Activated naive CD4-positive, alpha-beta T cell treated with anti-CD3 and anti-CD28 coated beads for 36 hours (primary cell): Measurements from ENCODE around the gene RAB39B. TPM values are rescaled to one million over a fixed set of nuclear protein-coding genes. Genes with fewer than 3 reads are reported as not detected.
"Not testable (repeated sequence)": the region's sequence is repeated elsewhere in the genome, so short reads cannot be mapped to it uniquely, and the experiment has no call there.

Experiments
- CTCF ChIA-PET: fragments of 350-600 bp; sonication (Branson Sonifier 250); formaldehyde crosslinking; loops from one replicate; lab custom pipeline; 2021; ENCODE audit warnings: antibody characterized with exemption; lab: Charles Lee
- DNase-seq: peaks from one replicate; pipeline ENCODE4 v3.0.0-alpha.2; 2020
- H3K27ac Mint-ChIP-seq: one replicate; pipeline ENCODE4 v1.8.0; 2021; ENCODE audit warnings: mild to moderate bottlenecking, mixed read lengths
- H3K27me3 Mint-ChIP-seq: one replicate; pipeline ENCODE4 v1.8.0; 2021; ENCODE audit warnings: low read depth, mixed read lengths
- H3K36me3 Mint-ChIP-seq: one replicate; pipeline ENCODE4 v1.8.0; 2021; ENCODE audit warnings: low read depth, mixed read lengths
- H3K4me1 Mint-ChIP-seq: one replicate; pipeline ENCODE4 v1.8.0; 2021; ENCODE audit warnings: low read depth, mixed read lengths
- H3K4me3 Mint-ChIP-seq: one replicate; pipeline ENCODE4 v1.8.0; 2021; ENCODE audit warnings: mild to moderate bottlenecking, moderate library complexity, mixed read lengths
- H3K9me3 Mint-ChIP-seq: one replicate; pipeline ENCODE4 v1.8.0; 2021; ENCODE audit warnings: mixed read lengths
- intact Hi-C: fragments of 100-400 bp; cut with micrococcal nuclease; formaldehyde crosslinking; loops from one replicate; pipeline ENCODE4 v1.15.1; 2023
- total RNA-seq, 2 experiments: library from RNA; stranded (reverse); gene quantifications; one replicate each; pipeline ENCODE4 v1.2.3, GENCODE V29; 2021

The RAB39B gene
- 10 to 100 TPM; 11.6 to 13.0 TPM for total RNA-seq

- intact Hi-C loops = loop anchor here (1.0 to 10.0 kb wide), 6 partner anchors 15 to 618 kb away; partner anchors contain the start of genes MPP1, SPRY3, TMLHE and VAMP7
- H3K4me1 Mint-ChIP-seq = peaks cover 19% of the 10 kb centered on the region
- H3K27ac Mint-ChIP-seq = peak within 1 kb of the TSS; percentile 93
- H3K9me3 Mint-ChIP-seq = no peaks in the 10 kb centered on the region
- peaks cover 4% of the 10 kb centered on the region for H3K36me3 Mint-ChIP-seq
- no peaks in the 10 kb centered on the region for H3K27me3 Mint-ChIP-seq
- CTCF ChIA-PET = no interaction called here
- H3K4me3 Mint-ChIP-seq = peak within 1 kb of the TSS; percentile 86
- DNase-seq = peak; percentile 86
Observed at GRCh38 chrX:155263854-155264628, at the start of gene RAB39B. RAB39B (minus strand) TSS chrX:155264491; CDS start chrX:155264288, 203 bp downstream.

- no peaks in the 10 kb centered on the region for H3K9me3 Mint-ChIP-seq
- intact Hi-C loops = no loop called here
- no peak overlapping the region for H3K4me3 Mint-ChIP-seq
- CTCF ChIA-PET = no interaction called here
- H3K27me3 Mint-ChIP-seq = no peaks in the 10 kb centered on the region
- H3K4me1 Mint-ChIP-seq = no peaks in the 10 kb centered on the region
- no peak for DNase-seq
- no peaks in the 10 kb centered on the region for H3K36me3 Mint-ChIP-seq
- H3K27ac Mint-ChIP-seq = no peak overlapping the region
Observed at GRCh38 chrX:155313766-155314165, 49.5 kb upstream of the RAB39B start.

- no peaks in the 10 kb centered on the region for H3K4me1 Mint-ChIP-seq
- CTCF ChIA-PET = no interaction called here
- no peak overlapping the region for H3K27ac Mint-ChIP-seq
- H3K36me3 Mint-ChIP-seq = no peaks in the 10 kb centered on the region
- no peak overlapping the region for H3K4me3 Mint-ChIP-seq
- H3K27me3 Mint-ChIP-seq = no peaks in the 10 kb centered on the region
- intact Hi-C loops = no loop called here
- no peaks in the 10 kb centered on the region for H3K9me3 Mint-ChIP-seq
- DNase-seq = no peak
Observed at GRCh38 chrX:155293771-155294170, 29.5 kb upstream of the RAB39B start.

- CTCF ChIA-PET = no interaction called here
- Mint-ChIP-seq H3K36me3 (no peaks in the 10 kb centered on the region), H3K4me3 (no peak overlapping the region), H3K9me3 (no peaks in the 10 kb centered on the region), H3K4me1 (peaks cover 8% of the 10 kb centered on the region), H3K27me3 (no peaks in the 10 kb centered on the region), H3K27ac (peak overlapping the region; percentile 63)
- no peak for DNase-seq
- intact Hi-C loops = loop anchor here (1.0 kb wide), 1 partner anchor 16 kb away; the partner anchor contains the start of gene RAB39B
Observed at GRCh38 chrX:155279873-155280272, 15.6 kb upstream of the RAB39B start.

- H3K27me3 Mint-ChIP-seq = no peaks in the 10 kb centered on the region
- no peak overlapping the region for H3K27ac Mint-ChIP-seq
- no peak overlapping the region for H3K4me3 Mint-ChIP-seq
- peaks cover 4% of the 10 kb centered on the region for H3K4me1 Mint-ChIP-seq
- CTCF ChIA-PET = no interaction called here
- H3K9me3 Mint-ChIP-seq = peaks cover 6% of the 10 kb centered on the region
- H3K36me3 Mint-ChIP-seq = peaks cover 2% of the 10 kb centered on the region
- intact Hi-C loops = no loop called here
- DNase-seq = no peak
Observed at GRCh38 chrX:155270969-155271368, 6.7 kb upstream of the RAB39B start.

- intact Hi-C loops = loop anchor here (10.0 kb wide), 3 partner anchors 347 to 497 kb away; partner anchors contain the start of genes MPP1, SPRY3 and TMLHE
- CTCF ChIA-PET = not testable (repeated sequence)
Observed at GRCh38 chrX:155267995-155268394, 3.7 kb upstream of the RAB39B start.

GRCh38 chrX:155266439-155266838 lies 2.1 kb upstream of the RAB39B start:
- H3K9me3 Mint-ChIP-seq = peaks cover 5% of the 10 kb centered on the region
- no peak for DNase-seq
- no peak overlapping the region for H3K27ac Mint-ChIP-seq
- H3K4me3 Mint-ChIP-seq = no peak overlapping the region
- H3K4me1 Mint-ChIP-seq = peaks cover 11% of the 10 kb centered on the region
- no peaks in the 10 kb centered on the region for H3K27me3 Mint-ChIP-seq
- H3K36me3 Mint-ChIP-seq = peaks cover 1% of the 10 kb centered on the region
- CTCF ChIA-PET = no interaction called here
- intact Hi-C loops = loop anchor here (10.0 kb wide), 3 partner anchors 348 to 498 kb away; partner anchors contain the start of genes MPP1, SPRY3 and TMLHE

More at GRCh38 chrX:155267995-155268394, 3.7 kb upstream of the RAB39B start:
- not testable (repeated sequence) for H3K27ac Mint-ChIP-seq, H3K27me3 Mint-ChIP-seq, H3K4me3 Mint-ChIP-seq, H3K9me3 Mint-ChIP-seq, H3K36me3 Mint-ChIP-seq, H3K4me1 Mint-ChIP-seq, DNase-seq

- Mint-ChIP-seq H3K27ac (peak overlapping the region; percentile 93), H3K4me3 (peak overlapping the region; percentile 86), H3K4me1 (peaks cover 17% of the 10 kb centered on the region), H3K36me3 (peaks cover 4% of the 10 kb centered on the region), H3K9me3 (no peaks in the 10 kb centered on the region), H3K27me3 (no peaks in the 10 kb centered on the region)
- DNase-seq = peak; percentile 22
- intact Hi-C loops = loop anchor here (5.0 to 10.0 kb wide), 4 partner anchors 352 to 619 kb away; partner anchors contain the start of genes MPP1, SPRY3, TMLHE and VAMP7
- CTCF ChIA-PET = no interaction called here
Observed at GRCh38 chrX:155262970-155263754, 1.1 kb downstream of the RAB39B start.

- Mint-ChIP-seq H3K27me3 (no peaks in the 10 kb centered on the region), H3K4me3 (no peak overlapping the region), H3K9me3 (no peaks in the 10 kb centered on the region), H3K4me1 (peaks cover 16% of the 10 kb centered on the region), H3K36me3 (peaks cover 4% of the 10 kb centered on the region), H3K27ac (no peak overlapping the region)
- CTCF ChIA-PET = interaction anchor here (1.1 kb wide), 1 partner anchor 341 kb away, joined by 3 read pairs; no protein-coding TSS in a partner anchor
- DNase-seq = no peak
- intact Hi-C loops = loop anchor here (5.0 to 10.0 kb wide), 4 partner anchors 355 to 623 kb away; partner anchors contain the start of genes MPP1, SPRY3, TMLHE and VAMP7
Observed at GRCh38 chrX:155259752-155260151, 4.5 kb downstream of the RAB39B start.

- no peak for DNase-seq
- H3K27me3 Mint-ChIP-seq = no peaks in the 10 kb centered on the region
- CTCF ChIA-PET = no interaction called here
- H3K27ac Mint-ChIP-seq = no peak overlapping the region
- intact Hi-C loops = no loop called here
- no peaks in the 10 kb centered on the region for H3K9me3 Mint-ChIP-seq
- H3K4me3 Mint-ChIP-seq = no peak overlapping the region
- H3K36me3 Mint-ChIP-seq = no peaks in the 10 kb centered on the region
- no peaks in the 10 kb centered on the region for H3K4me1 Mint-ChIP-seq
Observed at GRCh38 chrX:155251391-155251790, 12.9 kb downstream of the RAB39B start.

- intact Hi-C loops = no loop called here
- Mint-ChIP-seq H3K36me3 (no peaks in the 10 kb centered on the region), H3K27me3 (no peaks in the 10 kb centered on the region), H3K9me3 (no peaks in the 10 kb centered on the region), H3K4me3 (no peak overlapping the region), H3K27ac (no peak overlapping the region), H3K4me1 (no peaks in the 10 kb centered on the region)
- no peak for DNase-seq
- CTCF ChIA-PET = no interaction called here
Observed at GRCh38 chrX:155247497-155247896, 16.8 kb downstream of the RAB39B start.

GRCh38 chrX:155246748-155247147 lies 17.5 kb downstream of the RAB39B start:
- DNase-seq = no peak
- no peaks in the 10 kb centered on the region for H3K27me3 Mint-ChIP-seq
- no peak overlapping the region for H3K4me3 Mint-ChIP-seq
- H3K36me3 Mint-ChIP-seq = no peaks in the 10 kb centered on the region
- intact Hi-C loops = no loop called here
- H3K4me1 Mint-ChIP-seq = no peaks in the 10 kb centered on the region
- CTCF ChIA-PET = no interaction called here
- H3K9me3 Mint-ChIP-seq = no peaks in the 10 kb centered on the region
- no peak overlapping the region for H3K27ac Mint-ChIP-seq
